Measurements from ENCODE around the gene DGKI.
"Not testable (repeated sequence)": the region's sequence is repeated elsewhere in the genome, so short reads cannot be mapped to it uniquely, and the experiment has no call there.

Gene DGKI

DNA sequence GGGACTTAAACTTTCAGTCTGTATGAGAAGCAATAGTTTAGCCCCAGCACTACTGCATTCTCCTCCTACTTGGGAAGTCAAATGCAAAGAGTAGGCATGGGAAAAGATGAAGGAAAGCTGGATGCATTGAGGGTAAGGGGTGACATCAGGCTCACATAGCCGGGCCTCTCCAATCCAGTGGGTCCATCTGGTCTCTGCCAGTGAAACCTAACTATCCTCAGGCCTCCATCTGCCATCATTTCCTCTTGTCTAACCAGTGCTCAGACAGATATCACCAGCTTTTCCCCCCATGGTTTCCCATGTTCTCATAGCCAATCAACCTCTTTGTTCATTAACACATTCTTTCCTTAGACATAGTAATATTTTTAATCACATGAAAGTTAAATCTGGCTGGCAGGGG is 118.3 kb downstream of the DGKI start:
- DNase-seq = no peak

GRCh38 chr7:137727413-137727812 is 119.4 kb downstream of the DGKI start:
- no peak for DNase-seq

GRCh38 chr7:137718355-137718754 is 128.4 kb downstream of the DGKI start:
- no peak for DNase-seq

DNA sequence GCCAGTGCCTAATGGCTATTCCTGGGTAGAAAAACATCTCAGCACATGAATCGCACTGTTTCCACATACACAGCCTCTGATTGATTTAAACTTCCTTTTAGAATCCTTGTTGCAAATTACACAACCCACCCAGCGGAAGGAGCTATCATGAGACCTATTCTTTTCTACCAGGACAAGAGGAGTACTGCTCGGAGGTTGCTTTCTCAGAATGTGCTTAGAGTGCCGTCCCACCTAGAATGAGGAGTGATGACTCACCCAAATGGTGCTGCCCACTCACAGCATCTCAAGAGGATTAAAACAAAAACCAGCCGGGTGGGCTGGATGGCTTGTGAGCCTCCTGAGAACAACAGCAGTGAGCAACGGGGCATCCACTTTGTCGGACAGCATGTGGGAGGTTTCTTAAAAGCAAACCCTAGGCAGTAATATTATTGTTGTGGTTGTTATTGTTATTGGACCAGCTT is 128.9 kb downstream of the DGKI start:
- DNase-seq = no peak

DNA sequence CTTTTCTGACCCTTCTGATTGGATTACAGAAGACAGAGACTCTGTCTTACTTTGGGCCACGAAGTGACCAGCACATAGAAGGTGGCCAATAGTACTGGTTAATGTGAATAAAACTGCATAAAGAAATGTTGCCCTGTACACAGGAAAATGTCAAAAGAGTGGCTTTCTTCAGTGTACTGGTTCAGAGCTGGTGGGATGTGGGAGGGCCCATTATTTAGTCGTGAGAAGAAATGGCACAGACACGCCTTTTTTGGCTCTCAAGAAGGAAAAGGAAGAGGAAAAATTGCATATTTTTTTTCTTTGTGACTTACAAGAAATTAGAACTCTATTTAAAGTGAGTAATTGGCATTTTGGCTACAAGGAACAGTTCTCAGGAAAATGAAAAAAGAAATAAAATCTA is 129.7 kb downstream of the DGKI start:
- no peak for DNase-seq

- DNase-seq = no peak
These were observed 130.7 kb downstream of the DGKI start for GRCh38 chr7:137716061-137716460.

GRCh38 chr7:137715533-137715932 is 131.2 kb downstream of the DGKI start:
- DNase-seq = no peak

DNA sequence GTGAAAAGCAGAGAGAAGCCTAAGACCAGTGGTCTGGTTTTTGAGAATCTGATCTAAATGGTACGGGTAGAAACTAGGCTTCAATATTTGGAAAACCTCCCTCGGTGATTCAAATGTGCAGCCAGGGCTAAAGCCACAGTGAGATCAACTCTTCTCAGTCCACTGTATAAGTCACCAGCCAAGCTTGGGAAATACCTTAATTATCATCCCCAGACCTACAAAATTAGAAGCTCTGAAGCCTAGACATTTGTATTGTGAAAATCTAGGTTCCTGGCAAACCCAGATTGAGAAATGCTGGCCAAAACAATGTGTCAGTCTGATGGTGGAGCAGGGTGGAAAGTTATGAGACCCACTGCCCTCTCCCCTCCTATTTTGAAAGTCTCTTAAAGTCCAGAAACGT is 131.7 kb downstream of the DGKI start:
- DNase-seq = no peak

DNA sequence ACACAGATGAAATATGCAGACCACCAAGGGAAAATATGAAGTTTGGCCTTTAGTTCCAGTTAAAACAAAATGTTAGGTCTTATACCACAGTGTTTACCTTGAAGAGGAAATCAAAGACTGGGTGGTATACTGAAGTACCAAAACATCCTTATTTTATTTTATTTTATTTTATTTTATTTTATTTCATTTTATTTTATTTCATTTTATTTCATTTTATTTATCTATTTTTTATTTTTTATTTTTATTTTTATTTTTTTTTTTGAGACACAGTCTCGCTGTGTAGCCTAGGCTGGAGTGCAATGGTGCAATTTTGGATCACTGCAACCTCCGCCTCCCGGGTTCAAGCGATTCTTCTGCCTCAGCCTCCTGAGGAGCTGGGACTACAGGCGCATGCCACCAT is 140.4 kb downstream of the DGKI start:
- not testable (repeated sequence) for DNase-seq

DNA sequence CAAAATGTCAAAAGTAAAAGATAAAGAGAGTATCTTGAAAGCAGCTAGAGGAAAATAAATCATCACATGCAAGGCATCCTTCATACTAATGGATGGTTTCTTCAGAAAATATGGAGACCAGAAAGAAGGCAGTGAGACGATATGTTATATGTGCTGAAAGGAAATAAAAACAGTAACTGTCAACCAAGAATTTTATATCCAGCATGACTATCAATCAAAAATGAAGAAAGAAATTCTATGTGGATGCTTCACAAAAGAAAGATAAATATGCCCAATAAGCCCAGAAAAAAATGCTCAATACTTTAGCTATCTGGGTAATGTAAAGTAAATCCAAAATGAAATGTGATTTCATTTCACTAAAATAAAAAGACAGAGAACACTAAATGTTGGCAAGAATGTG is 142.1 kb downstream of the DGKI start:
- DNase-seq = no peak

- DNase-seq = no peak
These were observed 143.3 kb downstream of the DGKI start for GRCh38 chr7:137703291-137704010.

GRCh38 chr7:137696988-137697387 is 149.8 kb downstream of the DGKI start:
- no peak for DNase-seq

DNA sequence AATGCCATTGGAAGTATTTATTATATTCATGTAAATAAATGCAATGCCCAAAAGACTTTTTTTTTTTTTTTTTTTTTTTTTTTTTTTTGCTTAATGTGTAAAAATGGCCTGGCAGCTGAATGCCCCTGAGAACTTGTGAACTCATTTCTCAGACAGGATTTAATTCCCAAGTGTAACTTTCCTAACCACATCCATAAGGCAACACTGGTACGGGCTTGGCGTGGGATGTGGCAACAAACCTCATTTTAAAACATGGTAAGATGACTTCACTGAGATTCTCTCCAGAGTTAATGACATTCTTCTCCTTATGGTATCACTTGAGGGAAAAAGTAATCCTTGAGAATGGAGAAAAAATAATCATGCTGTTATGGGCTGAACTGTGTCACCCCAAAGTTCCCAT is 150.4 kb downstream of the DGKI start:
- no peak for DNase-seq

DNA sequence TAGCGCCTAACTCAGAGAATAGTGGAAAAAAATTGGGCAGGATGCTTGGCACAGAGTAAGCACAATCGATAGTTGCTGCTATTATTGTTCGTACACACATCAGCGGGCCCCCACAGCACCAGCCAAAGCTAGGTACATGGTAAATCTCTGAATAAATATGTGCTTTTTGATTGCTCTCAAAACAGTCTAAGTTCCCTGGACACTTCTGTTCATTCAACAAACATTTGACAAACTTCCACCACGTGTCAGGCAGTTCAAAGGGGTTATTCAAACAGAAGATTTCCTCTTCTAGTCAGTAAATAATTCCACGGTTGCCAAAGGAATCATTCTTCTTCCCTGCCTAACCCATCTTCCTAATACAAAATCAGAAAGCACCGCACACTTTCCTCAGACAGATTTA is 150.8 kb downstream of the DGKI start:
- DNase-seq = no peak

DNA sequence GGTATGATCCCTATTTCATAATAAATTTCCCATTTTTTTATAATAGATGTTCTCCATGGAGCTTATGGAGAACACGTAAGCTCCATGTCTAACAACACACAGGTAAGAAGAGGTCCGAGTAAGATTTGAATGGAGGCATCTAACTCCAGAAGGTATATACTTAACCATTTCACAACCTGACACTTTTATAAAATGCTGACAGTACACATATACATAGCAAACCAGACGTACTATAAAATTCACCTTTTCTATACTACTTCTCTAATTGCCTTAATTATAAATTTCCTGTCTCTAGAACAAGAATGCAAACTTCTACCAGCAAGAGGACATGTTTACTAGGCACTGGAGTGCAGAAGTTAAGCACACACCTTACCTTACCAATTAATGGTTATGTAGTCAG is 151.3 kb downstream of the DGKI start:
- DNase-seq = no peak

- no peak for DNase-seq
These were observed 152.4 kb downstream of the DGKI start for GRCh38 chr7:137694405-137694804.

- no peak for DNase-seq
These were observed 154.4 kb downstream of the DGKI start for GRCh38 chr7:137692399-137692798.

DNA sequence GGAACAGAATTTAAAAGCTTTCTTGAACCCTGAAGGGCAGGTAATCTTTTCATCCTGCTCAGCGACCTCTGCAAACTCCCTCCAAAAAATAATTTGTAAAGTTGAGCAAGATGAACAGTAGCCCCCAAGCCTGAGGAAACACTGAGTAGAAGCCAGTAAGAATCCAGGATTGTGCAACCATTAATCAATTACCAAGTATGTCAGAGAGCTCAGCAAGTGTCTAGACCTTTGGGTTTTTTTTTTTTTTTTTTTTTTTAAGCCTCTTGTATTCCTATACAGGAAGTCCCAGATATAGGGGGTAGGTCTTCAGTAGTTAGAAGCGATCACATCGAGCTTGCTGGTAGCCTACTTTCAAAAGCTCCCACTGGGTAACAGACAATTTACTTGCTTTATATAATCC is 155.2 kb downstream of the DGKI start:
- DNase-seq = no peak

DNA sequence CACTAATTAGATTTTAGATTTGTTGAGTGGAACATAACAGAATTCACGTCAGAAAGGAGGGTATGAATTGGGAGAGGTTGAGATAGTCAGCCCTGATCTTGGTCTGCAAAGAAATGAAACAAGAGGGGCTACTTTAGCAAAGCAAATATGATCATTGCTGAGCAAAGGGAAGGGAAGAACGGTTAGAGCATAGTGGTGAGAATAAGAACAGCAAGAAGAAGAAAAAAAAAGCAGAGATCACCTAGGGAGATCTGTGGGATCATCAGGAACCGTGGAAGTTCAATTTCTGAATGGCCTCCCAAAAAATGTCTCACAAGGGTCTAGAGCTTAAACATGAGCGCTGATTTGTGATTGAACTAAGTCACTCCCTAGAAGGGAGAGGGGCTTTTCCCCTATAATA is 156.1 kb downstream of the DGKI start:
- DNase-seq = no peak

DNA sequence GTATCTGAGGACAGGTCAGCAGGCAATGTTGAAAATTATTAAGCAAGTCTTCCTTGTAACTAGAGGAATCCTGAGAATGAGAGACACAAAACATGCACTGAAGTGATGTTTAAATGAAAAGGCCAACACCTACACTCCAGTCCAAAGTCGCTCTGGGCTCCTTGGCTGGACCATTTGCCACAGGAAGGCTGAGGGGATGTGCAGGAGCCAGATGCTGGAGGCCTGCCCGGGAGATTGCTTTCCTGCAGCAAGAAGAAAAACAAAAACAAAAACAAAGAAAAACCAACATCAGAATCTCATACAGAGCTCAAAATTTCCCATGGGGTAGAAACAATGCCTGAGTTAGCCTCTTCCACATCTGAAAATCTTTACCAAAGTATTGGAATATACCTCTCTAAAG is 157.0 kb downstream of the DGKI start:
- no peak for DNase-seq

DNA sequence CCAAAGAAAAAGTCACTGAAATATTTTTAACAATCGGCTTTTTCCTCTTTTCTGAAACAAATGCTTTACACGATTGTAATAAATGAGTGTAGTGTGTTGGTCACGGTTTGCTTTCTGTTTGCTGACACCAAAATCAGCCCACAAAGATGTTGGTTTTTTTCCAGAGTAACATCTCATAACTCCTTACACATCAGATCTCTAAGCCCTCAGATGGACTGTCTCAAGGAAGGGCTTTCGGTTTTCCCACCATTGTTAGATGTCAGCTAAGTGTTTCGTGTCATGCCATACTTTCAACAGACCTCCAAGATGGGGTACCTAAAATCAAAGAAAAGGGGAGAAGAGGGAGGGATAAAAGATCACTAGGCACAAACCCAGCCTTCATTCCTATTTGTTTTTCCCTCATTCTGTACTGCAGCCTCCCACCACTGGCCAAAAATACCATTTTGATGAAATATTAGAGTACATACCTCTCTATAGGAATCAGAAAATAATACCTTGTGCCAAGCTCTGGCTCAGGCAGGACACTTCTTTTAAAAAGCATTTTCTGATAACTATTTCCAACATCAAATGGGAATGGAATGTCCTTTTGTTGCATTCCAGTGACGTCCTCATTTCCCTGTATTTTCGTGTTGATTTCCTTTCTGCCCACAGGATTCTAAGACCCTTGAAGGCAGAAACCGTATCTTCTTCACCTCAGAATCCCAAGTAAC is 159.1 kb downstream of the DGKI start:
- no peak for DNase-seq

DNA sequence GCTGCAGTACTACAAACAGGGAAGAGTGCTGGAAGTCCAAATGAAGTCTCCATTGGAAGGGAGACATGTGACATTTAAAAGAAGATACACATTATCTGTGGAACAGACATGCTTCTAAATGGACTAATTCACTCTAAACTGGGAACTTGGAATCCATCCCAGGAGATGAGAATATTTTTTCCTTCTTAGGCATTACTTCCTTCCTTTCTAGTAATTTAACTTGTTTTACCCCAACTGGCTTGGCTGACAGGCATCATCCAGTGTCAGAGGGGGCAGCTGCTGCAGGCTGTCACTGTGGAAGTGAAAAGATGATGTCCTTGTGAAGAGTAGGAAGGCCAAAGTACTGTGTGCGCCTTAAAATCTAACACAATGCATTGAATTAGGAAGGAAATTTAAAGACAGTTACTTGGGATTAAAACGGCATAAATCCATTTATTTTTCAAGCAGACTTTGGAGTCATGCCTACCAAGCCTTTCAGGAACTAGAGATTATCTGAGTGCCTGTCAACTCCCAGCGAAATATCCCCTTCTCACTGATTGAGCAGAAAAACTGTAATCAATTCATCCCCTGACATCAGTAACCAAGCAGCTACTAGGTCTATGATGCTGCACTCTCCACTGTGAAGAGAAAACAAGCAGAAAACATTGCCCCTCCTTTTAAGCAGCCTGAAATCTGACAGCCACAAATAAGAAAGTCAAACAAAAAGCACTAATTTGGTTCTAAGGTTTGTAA is 161.2 kb downstream of the DGKI start:
- no peak for DNase-seq

GRCh38 chr7:137684776-137685175 is 162.0 kb downstream of the DGKI start:
- DNase-seq = no peak

GRCh38 chr7:137684316-137684715 is 162.5 kb downstream of the DGKI start:
- no peak for DNase-seq

Data from activated CD4-positive, alpha-beta T cell treated with anti-CD3 and anti-CD28 coated beads, Interleukin-2, amount 50 U/mL, for 48 hours (primary cell).